Thymus (tissue), 11 donors: ENCODE results near the gene RETSAT. TPM values are rescaled to one million over a fixed set of nuclear protein-coding genes. Genes with fewer than 3 reads are reported as not detected.
A peak's percentile ranks its signal among the peaks of the same experiment; 100 is the strongest.
"Not testable (repeated sequence)": the region's sequence is repeated elsewhere in the genome, so short reads cannot be mapped to it uniquely, and the experiment has no call there.

Source experiments
- DNase-seq, 9 donors: peaks; one replicate each; pipeline ENCODE4 v3.0.0-alpha.2; 2013; ENCODE audit warnings: low spot score in 9 of 9, low read depth in 6 of 9, missing footprints in 1 of 9
- H3K27ac ChIP-seq, 2 donors: one replicate each; pipeline ENCODE4 v1.5.1; 2013; ENCODE audit warnings: control low read depth in 1 of 2, low read depth in 1 of 2, low read length in 1 of 2, mild to moderate bottlenecking in 1 of 2, moderate library complexity in 1 of 2
- H3K27me3 ChIP-seq, 2 donors: one replicate each; pipeline ENCODE4 v1.5.1; 2013; ENCODE audit warnings: low read length in 1 of 2; ENCODE audit not compliant: control insufficient read depth in 2 of 2, insufficient read depth in 1 of 2
- H3K36me3 ChIP-seq, 2 donors: one replicate each; pipeline ENCODE4 v1.5.1; 2013; ENCODE audit warnings: low read length in 1 of 2, mild to moderate bottlenecking in 1 of 2, moderate library complexity in 1 of 2; ENCODE audit not compliant: control insufficient read depth in 2 of 2, insufficient read depth in 2 of 2
- H3K4me1 ChIP-seq, 2 donors: one replicate each; pipeline ENCODE4 v1.5.1; 2013; ENCODE audit warnings: low read length in 2 of 2; ENCODE audit not compliant: control insufficient read depth in 2 of 2, insufficient read depth in 2 of 2
- H3K4me3 ChIP-seq, 2 donors: one replicate each; pipeline ENCODE4 v1.5.1; 2013; ENCODE audit warnings: low read length in 2 of 2, control low read depth in 1 of 2, mild to moderate bottlenecking in 1 of 2
- H3K9me3 ChIP-seq, 2 donors: one replicate each; pipeline ENCODE4 v1.5.1; 2013; ENCODE audit warnings: low read length in 1 of 2, mild to moderate bottlenecking in 1 of 2; ENCODE audit not compliant: control insufficient read depth in 2 of 2, insufficient read depth in 1 of 2
- WGBS: extraction: QIAGEN DNeasy Blood & Tissue Kit; methylation state at CpG from one replicate; pipeline ENCODE4 v1.1.7; 2013; 5-methylcytosine and 5-hydroxymethylcytosine counted together
- polyA plus RNA-seq: library from polyadenylated mRNA; stranded (reverse); fragments of 200-250 nt; gene quantifications from one replicate; pipeline ENCODE4 v1.2.3, GENCODE V29; 2013
- total RNA-seq: library from RNA; stranded (reverse); fragments of 120-200 nt; gene quantifications from one replicate; pipeline ENCODE4 v1.2.4, GENCODE V29; 2013
- donor health status: healthy.

Gene RETSAT
- total and polyA plus RNA-seq, 2 donors: 9.9 to 12.8 TPM

GRCh38 chr2:85323351-85323987 lies 30.9 kb downstream of the RETSAT start:
- 95% methylated on average over 9 of the region's 9 CpGs for WGBS
- DNase-seq: no peak
- H3K27ac ChIP-seq: no peak overlapping the region
- H3K27me3 ChIP-seq: no peaks in the 10 kb centered on the region
- H3K9me3 ChIP-seq: no peaks in the 10 kb centered on the region
- no peak overlapping the region for H3K4me3 ChIP-seq
- peaks cover 20 to 48% of the 10 kb centered on the region in 2 donors for H3K4me1 ChIP-seq
- peaks cover 61 to 82% of the 10 kb centered on the region in 2 donors for H3K36me3 ChIP-seq

- WGBS: 95% methylated on average over 4 of the region's 4 CpGs
- DNase-seq: no peak
- H3K4me3 ChIP-seq: no peak overlapping the region
- no peaks in the 10 kb centered on the region for H3K9me3 ChIP-seq
- peaks cover 77 to 90% of the 10 kb centered on the region in 2 donors for H3K36me3 ChIP-seq
- peaks cover 12 to 33% of the 10 kb centered on the region in 2 donors for H3K4me1 ChIP-seq
- H3K27me3 ChIP-seq: no peaks in the 10 kb centered on the region
- H3K27ac ChIP-seq: peak overlapping the region in 1 of 2 donors; percentile 1
These were observed 34.5 kb downstream of the RETSAT start for GRCh38 chr2:85319796-85320195.

GRCh38 chr2:85318222-85319074 lies 35.9 kb downstream of the RETSAT start:
- Histone ChIP-seq H3K36me3 (peaks cover 76 to 87% of the 10 kb centered on the region in 2 donors), H3K27ac (peak overlapping the region in 1 of 2 donors; percentile 64), H3K4me3 (no peak overlapping the region), H3K27me3 (no peaks in the 10 kb centered on the region), H3K9me3 (no peaks in the 10 kb centered on the region), H3K4me1 (peaks cover 3 to 21% of the 10 kb centered on the region in 2 donors)
- 88% methylated on average over 11 of the region's 11 CpGs for WGBS
- DNase-seq: peak in 1 of 9 donors; percentile 35

GRCh38 chr2:85315921-85316320 lies 38.4 kb downstream of the RETSAT start:
- H3K27ac ChIP-seq, H3K9me3 ChIP-seq, H3K27me3 ChIP-seq, H3K4me3 ChIP-seq, DNase-seq, H3K4me1 ChIP-seq: not testable (repeated sequence)
- 80% methylated on average over 5 of the region's 5 CpGs for WGBS
- H3K36me3 ChIP-seq: peaks cover 58 to 64% of the 10 kb centered on the region in 2 donors

GRCh38 chr2:85314884-85315242 lies 39.5 kb downstream of the RETSAT start:
- H3K27me3 ChIP-seq: no peaks in the 10 kb centered on the region
- WGBS: 95% methylated on average over 10 of the region's 10 CpGs
- H3K27ac ChIP-seq: no peak overlapping the region
- no peak overlapping the region for H3K4me3 ChIP-seq
- H3K9me3 ChIP-seq: no peaks in the 10 kb centered on the region
- no peak for DNase-seq
- H3K36me3 ChIP-seq: peaks cover 48 to 54% of the 10 kb centered on the region in 2 donors
- H3K4me1 ChIP-seq: peaks cover 1 to 10% of the 10 kb centered on the region in 2 donors

- Histone ChIP-seq H3K36me3 (peaks cover 30 to 36% of the 10 kb centered on the region in 2 donors), H3K27ac (no peak overlapping the region), H3K4me3 (no peak overlapping the region), H3K27me3 (no peaks in the 10 kb centered on the region), H3K4me1 (peaks cover 11 to 16% of the 10 kb centered on the region in 2 donors), H3K9me3 (no peaks in the 10 kb centered on the region)
- WGBS: 96% methylated on average over 7 of the region's 7 CpGs
- DNase-seq: no peak
These were observed 41.9 kb downstream of the RETSAT start for GRCh38 chr2:85312404-85312803.

- Histone ChIP-seq H3K27me3 (no peaks in the 10 kb centered on the region), H3K4me3 (no peak overlapping the region), H3K9me3 (no peaks in the 10 kb centered on the region), H3K4me1 (peaks cover 11 to 16% of the 10 kb centered on the region in 2 donors), H3K36me3 (peaks cover 17 to 20% of the 10 kb centered on the region in 2 donors), H3K27ac (no peak overlapping the region)
- DNase-seq: no peak
- 97% methylated on average over 3 of the region's 3 CpGs for WGBS
These were observed 44.0 kb downstream of the RETSAT start for GRCh38 chr2:85310330-85310729.

- DNase-seq: peak in 3 of 9 donors; percentile 22 to 59 (median 33)
- 59% methylated on average over 19 of the region's 19 CpGs for WGBS
- peak overlapping the region in 1 of 2 donors; percentile 58 for H3K27ac ChIP-seq
- no peaks in the 10 kb centered on the region for H3K27me3 ChIP-seq
- no peak overlapping the region for H3K4me3 ChIP-seq
- no peaks in the 10 kb centered on the region for H3K9me3 ChIP-seq
- H3K4me1 ChIP-seq: peaks cover 11 to 16% of the 10 kb centered on the region in 2 donors
- H3K36me3 ChIP-seq: peaks cover 13 to 15% of the 10 kb centered on the region in 2 donors
These were observed 44.5 kb downstream of the RETSAT start for GRCh38 chr2:85309699-85310321.
